Epithelial cell of proximal tubule (primary cell): ENCODE measurements around the gene GALNT14. TPM values are rescaled to one million over a fixed set of nuclear protein-coding genes. Genes with fewer than 3 reads are reported as not detected.
"Not testable (repeated sequence)": the region's sequence is repeated elsewhere in the genome, so short reads cannot be mapped to it uniquely, and the experiment has no call there.

Experiments used
- DNase-seq: peaks from one replicate; pipeline ENCODE4 v3.0.0-alpha.2; 2011; ENCODE audit warnings: low read depth
- H3K4me3 ChIP-seq: 2 replicates; pipeline ENCODE4 v1.5.1; 2011; ENCODE audit warnings: low read depth, mild to moderate bottlenecking, low read length
- CTCF ChIP-seq: conservative IDR thresholded peaks from 2 replicates; pipeline ENCODE4 v1.5.1; 2012; ENCODE audit warnings: low read depth, mild to moderate bottlenecking, low read length
- total RNA-seq: library from RNA; depleted of rRNA; stranded (reverse); fragments of >200 nt; gene quantifications from 2 replicates; pipeline ENCODE4 v1.2.3, GENCODE V29; 2015

GALNT14 gene
- total RNA-seq: 80.7 and 90.4 TPM in 2 replicates

GRCh38 chr2:31138037-31138962 is at the start of gene GALNT14:
Gene GALNT14, minus strand, starts transcription at chr2:31138440. Its CDS starts 354 bp downstream, at chr2:31138086.
- peak; percentile 73 for TF ChIP-seq CTCF
- DNase-seq: no peak
- peak within 1 kb of the TSS; percentile 92 for H3K4me3 ChIP-seq

DNA sequence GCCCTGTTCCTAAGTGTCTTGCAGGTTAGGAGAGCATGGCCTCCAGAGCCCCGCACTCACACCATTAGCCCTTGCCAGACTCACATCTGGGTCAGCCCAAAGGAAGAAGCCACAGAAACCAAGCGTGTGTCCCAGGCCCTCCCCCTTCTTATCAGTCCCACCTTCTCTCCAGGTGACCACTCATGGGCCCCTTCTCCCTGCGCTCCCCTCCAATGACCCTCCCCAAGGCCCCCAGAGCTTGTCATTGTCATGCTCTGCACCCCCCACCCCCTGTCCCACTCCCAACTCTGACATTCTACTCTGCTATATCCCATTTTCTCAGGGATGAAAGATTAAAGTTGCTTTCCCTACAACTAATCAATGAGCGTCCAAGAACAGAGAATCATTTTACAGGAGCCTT is 48.9 kb upstream of the GALNT14 start:
- DNase-seq: no peak
- TF ChIP-seq CTCF: no peak
- H3K4me3 ChIP-seq: no peak overlapping the region

DNA sequence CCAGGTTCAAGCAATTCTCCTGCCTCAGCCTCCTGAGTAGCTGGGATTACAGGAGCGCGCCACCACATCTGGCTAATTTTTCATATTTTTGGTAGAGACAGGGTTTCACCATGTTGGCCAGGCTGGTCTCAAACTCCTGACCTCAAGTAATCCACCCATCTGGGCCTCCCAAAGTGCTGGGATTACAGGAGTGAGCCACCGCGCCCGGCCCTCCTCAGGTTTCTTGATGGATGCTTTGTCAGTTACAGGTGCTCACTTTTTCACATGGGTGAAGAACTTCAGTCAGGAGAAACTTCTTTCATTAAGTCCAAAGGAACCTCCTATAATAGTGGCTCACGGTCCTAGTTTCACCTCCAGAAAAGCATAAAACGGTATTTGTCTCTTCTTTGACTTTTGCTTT is 45.7 kb upstream of the GALNT14 start:
- not testable (repeated sequence) for DNase-seq, H3K4me3 ChIP-seq

- TF ChIP-seq CTCF: no peak
- H3K4me3 ChIP-seq: no peak overlapping the region
- no peak for DNase-seq
These were observed 38.5 kb upstream of the GALNT14 start for GRCh38 chr2:31176742-31177141.

- no peak overlapping the region for H3K4me3 ChIP-seq
- DNase-seq: no peak
- no peak for TF ChIP-seq CTCF
These were observed 32.9 kb upstream of the GALNT14 start for GRCh38 chr2:31171142-31171541.

GRCh38 chr2:31170071-31170698 is 31.9 kb upstream of the GALNT14 start:
- TF ChIP-seq CTCF: peak; percentile 99
- H3K4me3 ChIP-seq: no peak overlapping the region
- peak; percentile 15 for DNase-seq

DNA sequence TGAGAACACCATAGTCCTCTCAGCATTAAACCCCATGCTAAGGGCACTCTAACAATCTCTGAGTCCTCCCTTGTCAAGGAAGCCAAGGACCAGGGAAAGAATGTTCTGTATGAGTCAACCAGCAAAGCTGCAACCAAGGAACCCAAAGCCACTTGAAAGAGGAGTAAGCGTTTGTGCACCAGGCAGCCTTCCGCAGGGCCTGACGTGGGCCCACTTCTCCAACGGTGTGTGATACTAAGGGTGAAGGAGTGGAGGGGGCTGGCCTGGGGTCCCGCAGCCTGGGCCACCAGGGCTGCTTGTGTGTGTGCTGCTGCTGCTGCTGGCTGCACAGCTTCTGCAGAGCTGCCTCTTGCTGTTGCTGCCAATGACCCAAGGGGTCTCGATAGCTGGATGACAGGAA is 30.1 kb upstream of the GALNT14 start:
- no peak for TF ChIP-seq CTCF
- no peak for DNase-seq
- H3K4me3 ChIP-seq: no peak overlapping the region
